Measurements from ENCODE around the gene CEP152.

The CEP152 gene

GRCh38 chr15:48761393-48762158 is 49.3 kb downstream of the CEP152 start:
- DNase-seq, result no peak

DNA sequence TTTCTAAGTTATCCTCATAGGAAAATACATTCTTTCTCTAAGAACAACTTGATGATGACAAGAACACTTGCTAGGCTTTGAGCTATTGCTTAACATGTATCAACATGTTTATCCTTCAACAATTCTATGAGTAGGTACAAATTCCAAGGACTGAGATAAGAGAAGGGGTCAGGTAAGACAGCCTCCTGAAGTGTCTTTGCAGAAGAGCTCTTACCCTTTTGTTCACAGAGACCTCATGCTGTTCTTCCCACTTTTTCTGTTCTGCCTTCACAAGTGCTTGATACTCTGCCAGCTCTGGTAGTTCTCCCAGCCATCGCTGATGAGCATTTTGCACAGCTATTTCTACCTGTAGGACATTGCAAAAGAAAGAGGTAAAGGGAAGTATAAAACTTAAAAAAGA is 50.9 kb downstream of the CEP152 start:
- no peak for DNase-seq

DNA sequence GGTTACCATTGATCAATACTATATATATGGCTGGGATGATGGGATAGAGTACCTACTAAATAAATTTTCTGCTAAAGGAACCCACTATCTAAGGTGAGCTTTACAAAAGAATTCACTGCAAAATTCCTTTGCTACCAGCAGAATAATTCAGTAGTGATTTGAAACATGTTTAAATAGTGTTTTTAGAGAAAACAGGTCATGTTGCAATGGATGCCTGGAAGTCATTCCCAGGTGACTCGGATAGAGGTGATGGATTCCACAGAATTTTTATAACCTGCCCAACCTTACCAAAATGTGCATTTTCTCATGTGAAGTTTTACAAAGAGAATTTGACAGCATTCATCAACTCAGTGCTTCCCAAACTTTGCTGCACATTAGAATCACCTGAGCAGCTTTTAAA is 53.2 kb downstream of the CEP152 start:
- no peak for DNase-seq

DNA sequence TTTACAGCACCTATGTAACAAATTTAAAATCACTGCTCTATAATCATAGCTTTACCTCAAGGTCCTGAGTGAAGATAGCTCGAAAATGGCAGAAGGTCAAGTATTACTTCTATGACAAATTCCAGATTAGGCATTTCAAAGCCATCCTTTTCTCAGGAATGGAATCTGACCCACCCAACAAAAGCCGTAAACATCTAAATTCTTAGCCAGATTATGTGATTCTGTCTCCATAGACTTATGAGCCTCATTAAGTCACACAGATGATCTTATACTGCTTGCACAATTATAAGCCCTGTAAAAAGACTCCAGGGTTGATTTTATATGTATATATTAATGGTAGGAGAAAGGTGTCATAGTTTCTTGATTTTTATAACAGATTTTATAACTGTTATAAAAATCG is 56.9 kb downstream of the CEP152 start:
- DNase-seq, result no peak

- DNase-seq, result no peak
Observed at GRCh38 chr15:48751595-48751994, 59.3 kb downstream of the CEP152 start.

DNA sequence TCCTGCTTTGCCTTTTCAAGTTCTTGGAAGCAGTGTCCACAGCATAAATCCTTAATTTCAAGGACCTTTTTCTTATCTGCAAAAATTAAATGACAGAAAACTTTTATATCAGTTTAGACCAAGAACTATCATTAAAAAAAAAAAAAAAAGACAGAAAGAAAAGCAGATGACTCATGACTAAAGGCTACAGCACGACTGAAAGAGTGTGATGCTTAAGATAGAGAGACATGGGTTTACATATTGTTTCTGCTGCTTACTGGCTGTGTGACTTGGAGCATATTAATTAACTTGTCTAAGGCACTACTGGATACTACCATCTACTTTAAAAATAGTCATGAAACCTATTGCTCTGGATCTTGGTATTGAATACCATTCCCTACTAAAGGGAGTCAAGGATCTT is 62.3 kb downstream of the CEP152 start:
- no peak for DNase-seq

- no peak for DNase-seq
Observed at GRCh38 chr15:48733615-48734014, 77.3 kb downstream of the CEP152 start.

- DNase-seq, result no peak
Observed at GRCh38 chr15:48730506-48730905, 80.4 kb downstream of the CEP152 start.

GRCh38 chr15:48723969-48724368 is 86.9 kb downstream of the CEP152 start:
- DNase-seq, result no peak

GRCh38 chr15:48722764-48723661 is 87.9 kb downstream of the CEP152 start:
- no peak for DNase-seq

DNA sequence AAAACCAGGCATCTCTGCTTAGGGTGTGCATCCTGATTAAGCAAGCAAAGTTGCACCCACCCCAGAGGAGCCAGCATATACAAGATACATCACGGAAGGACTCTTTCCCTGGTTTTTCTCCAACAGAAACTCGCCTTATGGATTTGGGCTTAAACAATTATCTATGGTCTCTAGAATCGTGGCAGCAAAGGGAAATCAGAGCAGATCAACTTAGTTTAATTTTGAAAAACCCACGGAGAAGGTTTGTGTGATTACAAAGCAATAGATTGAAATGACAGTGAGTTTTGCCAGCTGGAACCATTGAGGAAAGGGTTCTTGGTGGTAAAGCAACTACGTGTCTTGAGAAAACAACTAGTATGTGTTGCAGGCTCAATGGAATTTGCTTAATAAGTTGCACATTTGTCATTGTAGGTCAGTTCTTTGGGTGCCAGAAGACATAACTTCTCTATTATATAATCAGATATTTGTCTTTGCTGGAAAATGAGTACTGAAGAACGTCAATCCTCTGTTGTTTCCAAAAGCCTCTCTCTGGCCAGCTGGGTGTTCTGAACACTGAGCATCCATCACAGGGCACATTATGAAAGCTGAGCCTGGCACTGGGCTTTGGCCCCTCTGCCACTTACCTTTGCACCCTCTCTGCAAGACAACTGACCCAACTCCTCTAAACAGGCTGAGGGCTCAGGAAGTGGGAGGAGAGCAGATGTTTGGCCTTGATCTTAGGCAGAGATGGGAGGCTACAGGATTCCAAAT is 89.6 kb downstream of the CEP152 start:
- DNase-seq, result no peak

GRCh38 chr15:48720646-48721045 is 90.2 kb downstream of the CEP152 start:
- no peak for DNase-seq

DNA sequence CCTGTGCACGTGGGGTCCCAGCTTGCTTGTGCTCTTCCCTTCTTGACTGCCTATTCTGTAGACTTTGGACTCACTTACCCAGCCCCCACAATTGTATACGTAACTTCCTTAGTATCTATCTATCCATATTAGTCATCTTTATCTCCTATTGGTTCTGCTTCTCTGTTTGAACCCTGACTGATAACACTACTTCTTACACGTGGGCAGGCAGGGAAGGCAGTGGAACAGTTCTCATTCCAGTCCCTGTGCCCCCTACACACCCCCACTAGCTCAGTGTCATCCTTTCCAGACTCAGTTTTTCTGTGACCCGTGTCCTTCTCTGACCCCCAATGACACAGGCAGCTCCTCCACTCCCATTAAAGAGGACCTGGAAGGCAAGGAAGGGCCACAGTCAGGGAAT is 91.2 kb downstream of the CEP152 start:
- no peak for DNase-seq

DNA sequence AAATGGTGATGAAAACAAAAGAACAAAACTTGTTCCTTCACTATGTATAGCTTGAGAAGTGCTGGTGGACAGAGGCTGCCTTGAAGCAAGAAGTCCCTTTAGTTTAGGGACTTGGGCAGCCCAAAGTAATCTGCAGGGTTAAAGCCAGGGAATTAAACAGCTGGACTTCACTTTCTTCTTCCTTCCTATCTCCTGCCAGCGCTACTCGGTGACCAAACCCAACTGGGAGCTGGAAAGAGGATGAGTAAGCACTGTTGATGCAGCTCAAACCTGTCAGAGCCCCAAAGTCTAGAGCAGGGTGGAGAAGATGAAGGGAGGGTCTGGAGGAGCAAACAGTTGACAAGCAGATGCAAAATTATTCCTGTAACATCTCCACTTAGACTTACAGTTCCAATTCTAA is 92.2 kb downstream of the CEP152 start:
- no peak for DNase-seq

- no peak for DNase-seq
Observed at GRCh38 chr15:48717458-48717857, 93.4 kb downstream of the CEP152 start.

DNA sequence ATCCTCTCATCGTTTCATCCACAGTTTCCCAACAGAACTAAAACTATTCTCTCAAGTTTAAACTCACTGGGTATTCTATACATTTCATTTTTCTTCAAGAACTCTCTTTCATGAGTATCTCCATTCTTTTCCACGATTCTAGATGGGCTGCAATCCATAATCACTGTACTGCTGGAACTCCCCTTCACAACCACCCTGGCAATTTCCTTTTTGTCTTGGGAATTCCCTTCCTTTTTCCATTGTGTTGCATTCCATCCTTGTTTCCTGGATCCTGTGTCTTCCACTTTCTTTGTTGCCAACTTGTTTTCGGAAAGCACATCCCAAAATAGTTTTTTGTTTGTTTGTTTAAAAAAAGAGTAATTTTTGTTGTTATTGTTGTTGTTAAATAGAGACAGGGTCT is 98.3 kb downstream of the CEP152 start:
- no peak for DNase-seq

DNA sequence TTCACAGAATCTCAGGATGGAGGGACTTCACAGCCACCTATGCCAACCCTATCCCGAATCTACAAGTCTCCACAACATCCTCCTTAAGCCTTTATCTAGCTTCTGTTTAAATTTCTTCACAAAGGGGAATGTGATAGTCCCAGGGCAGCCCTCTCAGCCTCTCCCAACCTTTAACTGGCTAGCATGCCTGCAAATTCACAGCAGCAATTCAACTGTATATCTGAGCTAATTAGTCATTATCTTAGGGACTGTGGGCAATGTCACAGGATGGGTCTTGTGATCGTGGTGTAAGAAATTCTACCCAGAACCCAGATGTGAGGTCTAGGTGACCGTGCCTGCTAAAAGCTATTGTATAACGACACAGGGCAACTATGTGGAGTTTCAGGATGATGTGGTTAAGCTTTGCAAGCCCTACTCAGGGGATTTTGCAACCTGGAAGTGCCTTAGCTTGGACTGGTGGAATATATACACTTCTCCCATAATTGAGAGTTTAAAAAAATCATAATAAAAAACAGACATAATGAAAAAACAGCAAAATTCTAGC is 99.8 kb downstream of the CEP152 start:
- DNase-seq, result no peak

- no peak for DNase-seq
Observed at GRCh38 chr15:48708641-48709040, 102.2 kb downstream of the CEP152 start.

- DNase-seq, result no peak
Observed at GRCh38 chr15:48705381-48705780, 105.5 kb downstream of the CEP152 start.

GRCh38 chr15:48703544-48703943 is 107.3 kb downstream of the CEP152 start:
- DNase-seq, result no peak

GRCh38 chr15:48702569-48703236 is 108.2 kb downstream of the CEP152 start:
- DNase-seq, result no peak

DNA sequence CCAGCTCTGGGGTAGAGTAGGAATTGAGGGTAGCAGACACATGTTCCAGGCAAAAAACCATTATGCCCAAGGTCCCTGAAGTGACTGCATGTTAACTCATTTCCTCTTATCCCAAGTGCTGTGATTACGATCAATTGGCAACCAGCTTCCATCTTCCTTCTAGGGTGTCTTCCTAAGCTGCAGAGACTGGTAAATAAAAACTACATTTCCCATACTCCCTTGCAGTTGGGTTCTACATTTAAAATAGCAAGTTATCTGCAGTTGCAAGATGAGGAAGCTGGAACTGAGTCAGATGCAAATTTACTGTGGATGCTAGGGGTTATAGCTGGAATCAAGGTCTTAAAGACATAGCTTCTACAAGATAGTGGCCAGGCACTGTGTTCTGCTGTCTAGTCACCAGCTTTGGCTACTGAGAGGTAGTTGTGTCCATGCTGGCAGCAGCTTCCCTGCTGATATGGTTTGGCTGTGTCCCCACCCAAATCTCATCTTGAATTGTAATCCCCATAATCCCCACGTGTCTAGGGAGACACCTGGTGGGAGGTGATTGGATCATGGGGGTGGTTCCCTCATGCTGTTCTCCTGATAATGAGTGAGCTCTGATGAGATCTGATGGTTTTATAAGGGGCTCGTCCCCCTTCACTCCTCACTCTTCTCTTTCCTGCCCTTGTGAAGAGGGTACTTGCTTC is 114.1 kb downstream of the CEP152 start:
- no peak for DNase-seq
